WTC11 (cell line): ENCODE results near the gene CAND2. TPM values are rescaled to one million over a fixed set of nuclear protein-coding genes. Genes with fewer than 3 reads are reported as not detected.

Experiments used
- ATAC-seq: fragments of 200-7000 bp; cut with Tn5 transposase; 2 replicates; pipeline ENCODE4 v1.10.0; 2021; ENCODE audit warnings: mild to moderate bottlenecking, moderate library complexity
- CTCF ChIA-PET: fragments of 300-600 bp; sonication (Branson Sonifier 250); formaldehyde crosslinking; loops from one replicate; lab custom pipeline; 2021; ENCODE audit warnings: antibody characterized with exemption; lab: Charles Lee
- POLR2A ChIA-PET: fragments of 350-600 bp; sonication (Branson Sonifier 250); formaldehyde crosslinking; loops from one replicate; lab custom pipeline; 2021; ENCODE audit warnings: antibody characterized with exemption; lab: Charles Lee
- DNase-seq: peaks from one replicate; pipeline ENCODE4 v3.0.0; 2021; ENCODE audit warnings: low spot score
- H3K27ac Mint-ChIP-seq: 2 replicates; pipeline ENCODE4 v1.8.0; 2021; ENCODE audit warnings: mixed read lengths
- H3K27me3 Mint-ChIP-seq: 2 replicates; pipeline ENCODE4 v1.8.0; 2021; ENCODE audit warnings: low read depth, mild to moderate bottlenecking, moderate library complexity, mixed read lengths
- H3K36me3 Mint-ChIP-seq: 2 replicates; pipeline ENCODE4 v1.8.0; 2021; ENCODE audit warnings: mixed read lengths
- H3K4me1 Mint-ChIP-seq: 2 replicates; pipeline ENCODE4 v1.8.0; 2022; ENCODE audit warnings: mixed read lengths
- H3K4me3 Mint-ChIP-seq: 2 replicates; pipeline ENCODE4 v1.8.0; 2021; ENCODE audit warnings: mild to moderate bottlenecking, moderate library complexity, mixed read lengths
- H3K9me3 Mint-ChIP-seq: 2 replicates; pipeline ENCODE4 v1.8.0; 2021; ENCODE audit warnings: mixed read lengths
- AFF4 ChIP-seq: sonication (generic); formaldehyde crosslinking; IDR thresholded peaks from 2 replicates; pipeline ENCODE4 v1.8.1; 2023; ENCODE audit warnings: mild to moderate bottlenecking, missing genetic modification reagents, borderline replicate concordance
- CTCF ChIP-seq: fragments of 200-600 bp; IDR thresholded peaks from 2 replicates; pipeline ENCODE4 v1.8.0; 2022; ENCODE audit warnings: antibody characterized with exemption
- E2F5 ChIP-seq: sonication (generic); formaldehyde crosslinking; IDR thresholded peaks from 2 replicates; pipeline ENCODE4 v1.8.1; 2022; ENCODE audit warnings: mild to moderate bottlenecking, moderate library complexity, missing genetic modification reagents
- EMX1 ChIP-seq: fragments of 250-450 bp; sonication (Bioruptor Pico); IDR thresholded peaks from 2 replicates; pipeline ENCODE4 v1.8.0; 2021; ENCODE audit warnings: mild to moderate bottlenecking
- ERG ChIP-seq: fragments of 250-450 bp; sonication (Bioruptor Pico); IDR thresholded peaks from 2 replicates; pipeline ENCODE4 v1.8.0; 2021; ENCODE audit warnings: mild to moderate bottlenecking
- FOXP1 ChIP-seq: sonication (generic); formaldehyde crosslinking; IDR thresholded peaks from 2 replicates; pipeline ENCODE4 v1.8.0; 2022; ENCODE audit warnings: missing genetic modification reagents, mild to moderate bottlenecking, moderate library complexity, borderline replicate concordance
- FOXP4 ChIP-seq: sonication (generic); formaldehyde crosslinking; IDR thresholded peaks from 2 replicates; pipeline ENCODE4 v1.8.0; 2022; ENCODE audit warnings: mild to moderate bottlenecking, missing genetic modification reagents
- IRF1 ChIP-seq: sonication (generic); formaldehyde crosslinking; IDR thresholded peaks from 2 replicates; pipeline ENCODE4 v1.8.0; 2023; ENCODE audit warnings: missing genetic modification reagents
- JUN ChIP-seq: sonication (generic); formaldehyde crosslinking; IDR thresholded peaks from 2 replicates; pipeline ENCODE4 v1.8.0; 2023; ENCODE audit warnings: mild to moderate bottlenecking, missing genetic modification reagents
- KAT7 ChIP-seq: sonication (generic); formaldehyde crosslinking; IDR thresholded peaks from 2 replicates; pipeline ENCODE4 v1.8.1; 2023; ENCODE audit warnings: missing genetic modification reagents, mild to moderate bottlenecking, borderline replicate concordance
- RORB ChIP-seq: fragments of 250-450 bp; sonication (Bioruptor Pico); IDR thresholded peaks from 2 replicates; pipeline ENCODE4 v1.9.0; 2021; ENCODE audit warnings: mild to moderate bottlenecking
- SOX15 ChIP-seq: fragments of 250-450 bp; sonication (Bioruptor Pico); IDR thresholded peaks from 2 replicates; pipeline ENCODE4 v1.9.0; 2021; ENCODE audit warnings: mild to moderate bottlenecking
- TEAD4 ChIP-seq: sonication (generic); formaldehyde crosslinking; IDR thresholded peaks from 2 replicates; pipeline ENCODE4 v1.8.0; 2022; ENCODE audit warnings: mild to moderate bottlenecking, missing genetic modification reagents
- USF2 ChIP-seq: sonication (generic); formaldehyde crosslinking; IDR thresholded peaks from 2 replicates; pipeline ENCODE4 v1.8.1; 2023; ENCODE audit warnings: mild to moderate bottlenecking, missing genetic modification reagents, moderate library complexity
- ZBTB43 ChIP-seq: sonication (generic); formaldehyde crosslinking; IDR thresholded peaks from 2 replicates; pipeline ENCODE4 v1.8.1; 2023; ENCODE audit warnings: mild to moderate bottlenecking, missing genetic modification reagents
- ZMAT4 ChIP-seq: fragments of 250-450 bp; sonication (Bioruptor Pico); IDR thresholded peaks from 2 replicates; pipeline ENCODE4 v1.9.0; 2021; ENCODE audit warnings: mild to moderate bottlenecking
- ZNF219 ChIP-seq: sonication (generic); formaldehyde crosslinking; IDR thresholded peaks from 2 replicates; pipeline ENCODE4 v1.8.0; 2023; ENCODE audit warnings: missing genetic modification reagents, mild to moderate bottlenecking, borderline replicate concordance
- ZNF425 ChIP-seq: fragments of 250-450 bp; sonication (Bioruptor Pico); conservative IDR thresholded peaks from 2 replicates; pipeline ENCODE4 v1.9.0; 2021; ENCODE audit warnings: mild to moderate bottlenecking
- total RNA-seq: library from RNA; stranded (reverse); gene quantifications from 3 replicates; pipeline ENCODE4 v1.2.3, GENCODE V29; 2021

Gene CAND2
- total RNA-seq, 1 experiment from 2014 or later = 15.4 TPM

- Mint-ChIP-seq H3K27me3 (peaks cover 2% of the 10 kb centered on the region; the same call in 1 of the 2 replicates), H3K4me3 (no peak overlapping the region), H3K4me1 (peaks cover 16% of the 10 kb centered on the region), H3K27ac (no peak overlapping the region), H3K36me3 (no peaks in the 10 kb centered on the region), H3K9me3 (no peaks in the 10 kb centered on the region)
- CTCF ChIA-PET = no interaction called here
- ATAC-seq (no peak), DNase-seq (no peak)
- TF ChIP-seq TEAD4 (CRISPR knock-in tag) (no peak), SOX15 (CRISPR knock-in tag) (no peak), JUN (CRISPR knock-in tag) (no peak), USF2 (CRISPR knock-in tag) (no peak), FOXP4 (CRISPR knock-in tag) (no peak), ZNF219 (CRISPR knock-in tag) (no peak), E2F5 (no peak), EMX1 (no peak), FOXP1 (CRISPR knock-in tag) (no peak), ERG (CRISPR knock-in tag) (no peak), RORB (CRISPR knock-in tag) (no peak), ZBTB43 (CRISPR knock-in tag) (no peak), IRF1 (no peak)
- POLR2A ChIA-PET = interaction anchor here (0.5 kb wide), 1 partner anchor 36 kb away, joined by 3 read pairs; no protein-coding TSS in a partner anchor
Observed at GRCh38 chr3:12756635-12757034, 39.8 kb upstream of the CAND2 start.

GRCh38 chr3:12758025-12758781 lies 38.3 kb upstream of the CAND2 start:
- Mint-ChIP-seq H3K27me3 (peaks cover 2% of the 10 kb centered on the region; the same call in 1 of the 2 replicates), H3K9me3 (no peaks in the 10 kb centered on the region), H3K4me1 (peaks cover 17% of the 10 kb centered on the region), H3K4me3 (no peak overlapping the region), H3K36me3 (no peaks in the 10 kb centered on the region), H3K27ac (peak overlapping the region; percentile 34; the same call in 1 of the 2 replicates)
- TF ChIP-seq CTCF (no peak), KAT7 (no peak), TEAD4 (CRISPR knock-in tag) (no peak), ZMAT4 (CRISPR knock-in tag) (no peak), AFF4 (CRISPR knock-in tag) (no peak), ZNF425 (CRISPR knock-in tag) (no peak)
- ChIA-PET POLR2A (no interaction called here), CTCF (interaction anchor here (0.9 to 2.1 kb wide), 4 partner anchors 14 to 52 kb away, joined by 3 to 5 read pairs (median 4); no protein-coding TSS in a partner anchor)
- DNase-seq (no peak), ATAC-seq (peak; percentile 59)
